Urothelium cell line (cell line): ENCODE measurements around the gene SSNA1.
"Not testable (repeated sequence)": the region's sequence is repeated elsewhere in the genome, so short reads cannot be mapped to it uniquely, and the experiment has no call there.

Experiments
- DNase-seq: peaks from one replicate; pipeline ENCODE4 v3.0.0; 2011; ENCODE audit warnings: low spot score, mixed read lengths
- FAIRE-seq: peaks from 2 replicates; lab custom pipeline; 2011; peaks lifted over from hg19 to GRCh38; lab: Jason Lieb, UNC

SSNA1 gene

DNA sequence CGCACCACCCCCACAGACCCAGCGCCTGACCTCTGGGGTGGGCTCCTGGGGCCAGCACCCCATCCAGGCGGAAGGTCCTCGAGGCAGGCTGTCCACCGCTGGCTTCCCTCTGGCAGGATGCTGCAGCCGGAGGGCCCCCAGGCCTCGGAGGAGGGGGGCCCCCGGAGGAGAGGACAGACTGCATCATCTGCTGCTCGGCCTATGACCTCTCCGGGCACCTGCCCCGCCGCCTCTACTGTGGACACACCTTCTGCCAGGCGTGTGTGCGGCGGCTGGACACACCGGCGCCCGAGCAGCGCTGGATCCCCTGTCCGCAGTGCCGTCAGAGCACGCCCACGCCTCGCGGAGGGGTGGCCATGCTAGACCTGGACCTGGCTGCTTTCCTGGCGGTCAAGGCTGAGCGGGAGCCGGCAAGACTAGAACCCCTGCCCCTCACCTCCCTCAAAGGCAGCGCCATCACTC is 40.1 kb downstream of the SSNA1 start:
- DNase-seq: no peak

DNA sequence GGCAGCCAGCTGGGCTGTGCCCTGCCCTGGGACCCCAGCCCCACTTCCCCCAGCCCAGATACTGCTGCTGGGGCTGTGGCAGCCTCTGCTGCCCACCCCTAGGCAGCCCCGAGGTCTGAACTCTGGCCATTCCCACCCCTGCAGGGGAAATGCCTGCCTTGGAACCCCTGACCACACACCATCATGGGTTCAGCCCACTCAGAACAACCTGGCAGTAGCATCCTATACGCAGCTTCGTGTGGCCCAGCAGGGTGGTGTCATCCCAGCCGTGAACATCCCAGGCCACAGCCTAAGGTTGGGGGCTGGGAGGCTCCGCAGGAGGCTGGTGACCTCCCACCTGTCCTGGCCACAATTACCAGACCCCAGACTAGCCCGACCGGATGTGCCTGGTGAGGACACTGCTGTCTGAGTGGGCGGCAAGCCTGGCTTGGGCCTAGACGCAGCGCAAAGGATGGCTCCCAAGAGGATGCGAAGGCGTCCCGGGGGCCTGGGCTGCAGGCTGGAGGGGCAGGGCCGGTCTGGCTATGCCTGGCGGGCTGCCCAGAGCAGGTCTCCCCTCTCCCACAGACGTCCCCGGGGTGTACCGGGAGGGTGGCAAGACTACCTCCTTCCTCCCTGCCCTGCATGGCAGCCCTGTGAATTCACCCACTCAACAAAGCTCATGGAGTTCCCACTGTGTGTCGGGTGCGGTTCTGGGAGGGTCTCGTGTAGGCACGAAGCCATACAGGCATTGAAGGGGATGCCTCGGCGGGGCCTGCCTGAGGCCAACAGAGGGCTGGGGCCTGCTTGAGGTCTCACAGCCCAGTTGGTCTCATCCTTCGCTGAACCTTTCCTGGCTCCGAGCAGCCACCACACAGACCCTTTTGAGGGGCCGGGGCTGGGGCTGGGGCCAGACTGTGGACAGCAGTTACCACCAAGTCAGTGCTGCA is 40.8 kb downstream of the SSNA1 start:
- FAIRE-seq: no peak
- no peak for DNase-seq

More for the DNA sequence above, 40.1 kb downstream of the SSNA1 start:
- no peak for FAIRE-seq

DNA sequence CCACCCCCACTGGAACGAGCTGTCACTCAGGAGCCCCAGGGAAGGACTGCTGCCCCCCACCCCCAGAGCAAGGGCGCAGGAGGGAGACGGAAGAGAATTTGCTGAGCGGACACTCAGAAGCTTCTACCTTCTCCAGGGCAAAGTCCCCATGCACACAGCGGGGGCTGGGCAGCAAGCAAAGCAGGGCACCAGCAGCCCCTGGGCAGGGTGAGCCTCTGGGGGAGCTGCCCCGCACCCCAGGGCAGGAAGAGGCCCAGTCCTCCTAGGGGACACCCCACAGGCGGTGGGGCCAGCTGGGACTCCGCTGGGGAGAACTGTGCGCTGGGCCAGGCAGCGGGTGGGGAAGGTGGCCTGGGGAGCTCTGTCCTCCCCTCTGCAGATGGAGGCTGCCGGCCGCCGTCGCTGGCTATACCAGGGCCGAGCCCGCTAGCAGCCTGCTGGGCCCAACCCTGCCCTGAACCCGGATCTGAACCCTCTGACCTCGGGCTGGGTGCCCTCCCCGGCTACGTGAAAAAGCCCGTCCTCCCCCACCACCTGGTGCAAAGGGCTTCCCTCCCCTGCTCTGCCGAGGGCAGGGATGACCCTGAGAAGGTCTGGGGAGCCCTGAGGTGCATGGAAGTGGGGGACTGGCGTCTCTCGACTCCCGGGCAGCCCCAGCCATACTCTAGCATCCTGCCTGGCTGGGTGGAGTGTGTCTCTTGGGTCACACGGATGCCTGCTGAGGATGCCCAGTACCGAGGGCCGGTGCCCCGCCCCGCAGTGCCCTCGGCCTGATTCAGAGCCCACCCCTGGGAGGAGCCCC is 41.6 kb downstream of the SSNA1 start:
- DNase-seq (no peak), FAIRE-seq (no peak)

DNA sequence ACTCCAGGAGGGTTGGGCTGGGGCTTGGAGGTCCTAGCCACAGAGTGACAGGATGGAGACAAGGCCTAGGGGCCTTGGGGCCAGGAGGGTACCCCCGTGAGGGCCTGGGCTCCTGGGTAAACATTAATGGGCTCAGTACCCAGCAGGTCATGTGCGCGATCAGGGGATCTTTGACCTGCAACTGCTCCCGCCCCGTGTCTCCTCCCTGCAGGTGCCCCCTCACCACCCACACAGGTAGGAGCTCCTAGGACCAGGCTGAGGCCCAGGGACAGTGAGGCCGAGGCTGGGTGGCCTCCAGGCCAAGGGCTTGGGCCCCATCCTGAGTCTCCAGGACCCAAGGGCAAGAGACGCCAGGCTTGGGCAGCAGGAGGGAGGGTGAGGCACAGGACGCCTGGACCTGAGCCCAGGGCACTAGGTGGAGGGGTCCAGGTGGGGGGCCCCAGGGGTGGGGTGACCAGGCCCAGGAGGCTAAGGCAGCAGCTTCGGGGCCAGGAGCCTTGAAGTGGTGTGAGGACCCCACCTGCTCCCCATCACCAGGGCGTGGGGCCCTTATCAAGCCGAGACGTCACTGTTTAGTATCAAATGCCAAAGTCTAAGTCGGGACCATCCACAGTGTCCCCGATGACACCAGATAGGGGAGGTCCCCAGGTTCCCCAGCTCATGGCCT is 42.4 kb downstream of the SSNA1 start, which contains the start of gene SLC34A3:
SLC34A3 (plus strand) TSS at position 197 of the 667 bp plus-strand sequence. CDS start 802 bp downstream, outside the sequence.
- FAIRE-seq: no peak
- DNase-seq: no peak

DNA sequence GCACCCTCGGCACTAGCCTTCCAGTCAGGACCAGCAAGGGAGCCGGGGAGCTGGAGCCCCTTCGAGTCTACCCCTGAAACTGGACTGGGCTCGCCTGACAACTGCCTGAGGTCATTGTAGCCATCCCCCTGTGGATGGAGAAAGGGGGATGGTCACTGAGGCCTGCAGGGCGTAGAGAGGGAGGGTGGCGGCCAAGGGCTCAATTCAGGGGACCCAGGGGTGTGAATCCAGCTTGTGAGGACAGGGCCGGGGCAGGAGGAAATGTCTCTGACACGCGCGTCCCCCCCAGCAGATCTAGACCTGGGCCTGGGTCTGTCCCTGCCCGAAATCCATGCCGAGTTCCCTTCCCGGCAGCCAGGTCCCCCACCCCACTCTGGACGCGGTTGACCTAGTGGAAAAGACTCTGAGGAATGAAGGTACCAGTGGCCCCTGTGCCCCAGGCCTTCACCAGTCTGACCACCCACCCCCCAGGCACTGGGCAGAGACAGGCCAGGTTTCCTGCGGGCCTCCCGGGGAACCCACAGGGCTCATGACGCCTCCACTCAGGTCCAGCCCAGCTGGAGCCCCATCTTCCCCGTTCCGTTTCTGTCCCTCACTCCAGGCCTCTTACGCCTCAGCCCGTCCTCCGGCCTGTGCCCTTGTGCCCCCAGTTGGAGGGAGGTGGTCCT is 43.0 kb downstream of the SSNA1 start:
- DNase-seq (no peak), FAIRE-seq (no peak)

DNA sequence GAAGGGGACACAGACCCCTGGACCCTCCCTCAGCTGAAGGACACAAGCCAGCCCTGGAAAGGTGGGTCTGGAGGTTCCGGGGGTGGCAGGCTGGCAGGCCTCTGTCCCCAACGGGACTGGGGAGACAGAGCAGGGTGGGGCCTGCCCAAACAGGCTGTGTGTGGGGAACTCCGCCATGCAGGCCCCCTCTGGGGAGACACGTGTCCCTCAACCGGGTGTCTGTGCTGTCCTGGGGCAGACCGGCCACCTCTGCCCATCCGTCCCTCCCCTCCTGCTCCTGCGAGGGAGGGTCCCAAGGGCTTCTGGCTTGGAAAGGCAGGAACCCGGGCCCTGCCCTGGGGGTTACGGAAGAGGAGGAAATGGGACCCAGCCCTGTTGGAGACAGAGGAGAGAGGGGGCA is 43.6 kb downstream of the SSNA1 start:
- no peak for FAIRE-seq
- no peak for DNase-seq

DNA sequence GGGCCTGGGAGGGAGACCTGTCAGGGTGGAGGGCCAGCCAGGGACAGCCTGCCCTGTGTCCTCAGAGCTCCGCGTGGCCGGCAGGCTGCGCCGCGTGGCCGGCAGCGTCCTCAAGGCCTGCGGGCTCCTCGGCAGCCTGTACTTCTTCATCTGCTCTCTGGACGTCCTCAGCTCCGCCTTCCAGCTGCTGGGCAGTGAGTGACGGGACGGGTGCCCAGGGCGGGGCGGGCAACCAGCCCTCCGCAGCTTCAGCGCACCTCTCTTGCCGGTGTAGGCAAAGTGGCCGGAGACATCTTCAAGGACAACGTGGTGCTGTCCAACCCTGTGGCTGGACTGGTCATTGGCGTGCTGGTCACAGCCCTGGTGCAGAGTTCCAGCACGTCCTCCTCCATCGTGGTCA is 44.0 kb downstream of the SSNA1 start:
- DNase-seq: no peak
- FAIRE-seq: no peak

DNA sequence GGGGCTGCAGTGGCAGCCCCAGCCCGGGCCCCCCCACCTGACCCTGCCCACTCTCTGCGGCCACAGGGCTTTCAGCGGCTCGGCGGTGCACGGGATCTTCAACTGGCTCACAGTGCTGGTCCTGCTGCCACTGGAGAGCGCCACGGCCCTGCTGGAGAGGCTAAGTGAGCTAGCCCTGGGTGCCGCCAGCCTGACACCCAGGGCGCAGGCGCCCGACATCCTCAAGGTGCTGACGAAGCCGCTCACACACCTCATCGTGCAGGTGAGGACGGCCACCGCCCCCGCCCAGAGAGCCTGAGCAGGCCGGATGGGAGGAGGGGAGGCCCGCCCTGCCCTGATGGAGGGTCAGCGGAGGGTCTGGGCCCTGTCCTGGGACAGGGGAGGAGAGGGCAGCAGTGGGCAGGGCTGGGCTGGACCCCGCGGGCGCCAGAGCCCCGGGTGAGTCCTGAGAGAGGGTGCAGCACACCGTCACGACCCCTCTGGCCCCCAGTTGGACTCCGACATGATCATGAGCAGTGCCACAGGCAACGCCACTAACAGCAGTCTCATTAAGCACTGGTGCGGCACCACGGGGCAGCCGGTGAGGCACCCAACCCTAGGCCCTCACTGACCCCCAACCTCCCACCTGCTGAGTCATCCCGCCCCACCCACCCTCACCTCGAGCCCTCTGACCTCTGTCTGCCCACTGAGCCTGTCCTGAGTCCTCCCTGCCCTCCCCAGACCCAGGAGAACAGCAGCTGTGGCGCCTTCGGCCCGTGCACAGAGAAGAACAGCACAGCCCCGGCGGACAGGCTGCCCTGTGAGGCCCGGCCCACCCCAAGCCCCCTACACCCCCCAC is 44.9 kb downstream of the SSNA1 start:
- DNase-seq (no peak), FAIRE-seq (no peak)

DNA sequence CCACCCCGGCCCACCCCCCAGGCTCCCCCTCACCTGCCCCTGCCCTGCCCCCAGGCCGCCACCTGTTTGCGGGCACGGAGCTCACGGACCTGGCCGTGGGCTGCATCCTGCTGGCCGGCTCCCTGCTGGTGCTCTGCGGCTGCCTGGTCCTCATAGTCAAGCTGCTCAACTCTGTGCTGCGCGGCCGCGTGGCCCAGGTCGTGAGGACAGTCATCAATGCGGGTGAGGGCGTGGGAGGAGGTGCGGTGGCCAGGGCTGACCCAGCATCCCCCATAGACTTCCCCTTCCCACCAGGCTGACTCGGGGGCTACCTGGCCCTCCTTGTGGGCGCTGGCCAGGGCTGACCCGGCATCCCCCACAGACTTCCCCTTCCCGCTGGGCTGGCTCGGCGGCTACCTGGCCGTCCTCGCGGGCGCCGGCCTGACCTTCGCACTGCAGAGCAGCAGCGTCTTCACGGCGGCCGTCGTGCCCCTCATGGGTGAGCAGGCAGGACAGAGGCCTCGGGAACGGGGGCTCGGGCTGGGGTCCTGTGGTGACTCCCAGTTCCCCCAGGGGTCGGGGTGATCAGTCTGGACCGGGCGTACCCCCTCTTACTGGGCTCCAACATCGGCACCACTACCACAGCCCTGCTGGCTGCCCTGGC is 45.7 kb downstream of the SSNA1 start:
- no peak for DNase-seq
- no peak for FAIRE-seq

DNA sequence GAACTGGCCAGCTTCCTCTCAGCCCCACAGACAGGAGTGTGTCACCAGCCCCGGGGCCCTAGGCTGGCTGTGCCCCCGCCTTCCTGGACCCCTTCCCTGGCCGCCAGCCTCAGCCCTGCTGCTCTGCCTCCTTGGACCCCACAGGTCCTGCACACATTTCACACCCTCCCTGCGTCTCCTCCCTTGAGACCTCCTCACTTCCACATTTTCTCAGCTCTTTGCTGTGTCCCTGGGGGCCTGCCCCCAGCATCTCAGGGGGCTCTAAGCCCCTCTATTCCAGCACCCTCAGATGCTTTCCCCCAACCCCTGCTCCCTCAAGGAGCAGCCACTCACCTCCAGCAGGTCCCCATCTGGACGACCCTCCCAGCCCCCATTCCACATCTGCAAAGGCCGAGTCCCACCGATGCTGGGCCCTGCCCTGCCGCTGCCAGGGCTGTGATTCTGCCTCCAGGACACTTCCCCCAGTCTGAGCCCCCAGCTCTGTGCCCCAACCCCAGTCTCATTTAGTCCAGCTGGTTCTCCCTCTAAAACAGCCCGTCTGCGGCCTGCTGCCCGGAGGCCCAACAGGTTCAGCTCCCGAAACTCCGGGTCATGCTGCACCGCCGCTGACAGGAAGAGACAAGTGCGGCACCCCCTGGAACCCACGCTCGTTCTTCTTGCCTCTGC is 46.4 kb downstream of the SSNA1 start:
- DNase-seq (no peak), FAIRE-seq (no peak)

DNA sequence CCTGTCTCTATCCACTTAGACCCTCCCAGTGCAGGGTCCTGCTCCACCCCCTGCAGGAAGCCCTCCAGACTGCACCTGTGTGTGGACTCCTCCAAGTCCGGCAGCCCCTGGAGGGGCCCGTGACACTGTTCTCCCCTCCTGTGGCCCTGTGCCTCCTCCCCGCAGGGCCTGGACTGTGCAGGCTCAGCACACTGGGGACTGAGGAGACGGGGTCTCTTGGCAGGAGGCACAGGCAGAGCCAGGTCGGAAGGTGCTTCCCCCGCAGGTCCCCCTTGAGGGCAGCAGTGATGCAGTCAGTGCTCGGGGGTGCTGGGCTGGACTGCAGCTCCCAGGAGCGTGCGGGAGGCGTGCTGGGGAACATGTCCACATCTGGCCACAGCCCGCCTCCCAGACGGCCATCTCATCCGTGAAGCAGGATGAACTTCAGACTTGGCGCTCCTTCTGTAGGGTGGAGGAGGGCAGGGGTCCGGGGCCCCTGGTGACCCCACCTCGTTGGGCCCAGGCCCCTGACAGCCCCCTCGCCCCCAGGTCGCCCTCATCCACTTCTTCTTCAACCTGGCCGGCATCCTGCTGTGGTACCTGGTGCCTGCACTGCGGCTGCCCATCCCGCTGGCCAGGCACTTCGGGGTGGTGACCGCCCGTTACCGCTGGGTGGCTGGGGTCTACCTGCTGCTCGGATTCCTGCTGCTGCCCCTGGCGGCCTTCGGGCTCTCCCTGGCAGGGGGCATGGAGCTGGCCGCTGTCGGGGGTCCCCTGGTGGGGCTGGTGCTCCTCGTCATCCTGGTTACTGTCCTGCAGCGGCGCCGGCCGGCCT is 47.2 kb downstream of the SSNA1 start:
- FAIRE-seq: no peak
- DNase-seq: no peak

DNA sequence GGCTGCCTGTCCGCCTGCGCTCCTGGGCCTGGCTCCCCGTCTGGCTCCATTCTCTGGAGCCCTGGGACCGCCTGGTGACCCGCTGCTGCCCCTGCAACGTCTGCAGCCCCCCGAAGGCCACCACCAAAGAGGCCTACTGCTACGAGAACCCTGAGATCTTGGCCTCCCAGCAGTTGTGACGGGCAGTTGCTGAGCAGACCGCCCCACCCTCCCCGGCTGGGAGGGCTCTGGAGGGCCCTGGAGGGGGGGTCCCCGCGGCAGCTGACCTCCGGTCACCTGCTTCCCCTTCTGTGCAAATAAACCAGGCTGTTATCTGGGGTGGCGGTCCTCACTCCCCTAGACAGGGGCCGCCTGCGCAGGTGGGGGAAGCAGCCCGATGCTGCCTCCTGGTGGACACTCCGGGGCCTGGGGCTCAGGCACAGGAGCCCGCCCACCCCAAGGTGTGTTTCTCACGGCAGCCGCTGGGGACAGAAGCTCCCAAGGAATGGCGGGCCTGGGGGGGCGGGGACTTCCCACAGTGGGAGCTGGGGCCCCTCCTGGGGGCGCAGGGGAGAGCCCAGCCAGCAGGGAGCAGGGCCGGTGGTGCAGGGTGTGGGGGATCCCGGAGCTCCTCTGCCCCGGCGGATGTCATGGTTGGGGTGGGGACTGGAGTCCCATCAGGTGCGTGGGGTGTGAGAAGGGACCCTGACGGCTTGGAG is 47.9 kb downstream of the SSNA1 start:
- FAIRE-seq: peak; percentile 32
- DNase-seq: peak; percentile 91

DNA sequence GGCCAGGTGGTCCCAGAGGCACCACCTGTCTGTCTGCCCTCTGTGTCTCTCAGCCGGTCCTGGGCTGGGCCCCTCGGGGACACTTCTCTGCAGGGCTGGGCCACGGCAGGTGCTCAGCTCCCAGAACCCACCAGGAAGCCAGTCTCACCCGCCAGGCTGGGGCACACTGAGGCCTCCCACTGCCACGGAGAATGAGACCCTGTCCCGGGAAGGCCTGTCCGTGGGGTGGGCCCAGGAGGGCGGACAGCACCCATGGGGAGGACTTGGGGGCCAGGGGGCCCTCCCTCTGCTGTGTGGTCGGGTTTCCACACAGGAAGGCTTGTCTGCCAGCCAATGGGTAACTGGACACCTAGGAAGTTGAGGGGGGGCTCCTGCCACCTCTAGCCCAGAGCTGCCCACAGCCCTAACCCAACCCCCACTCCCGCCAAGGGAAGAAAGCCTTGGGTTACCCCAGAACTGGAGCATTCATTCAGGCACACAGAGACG is 48.5 kb downstream of the SSNA1 start:
- no peak for FAIRE-seq
- DNase-seq: no peak

DNA sequence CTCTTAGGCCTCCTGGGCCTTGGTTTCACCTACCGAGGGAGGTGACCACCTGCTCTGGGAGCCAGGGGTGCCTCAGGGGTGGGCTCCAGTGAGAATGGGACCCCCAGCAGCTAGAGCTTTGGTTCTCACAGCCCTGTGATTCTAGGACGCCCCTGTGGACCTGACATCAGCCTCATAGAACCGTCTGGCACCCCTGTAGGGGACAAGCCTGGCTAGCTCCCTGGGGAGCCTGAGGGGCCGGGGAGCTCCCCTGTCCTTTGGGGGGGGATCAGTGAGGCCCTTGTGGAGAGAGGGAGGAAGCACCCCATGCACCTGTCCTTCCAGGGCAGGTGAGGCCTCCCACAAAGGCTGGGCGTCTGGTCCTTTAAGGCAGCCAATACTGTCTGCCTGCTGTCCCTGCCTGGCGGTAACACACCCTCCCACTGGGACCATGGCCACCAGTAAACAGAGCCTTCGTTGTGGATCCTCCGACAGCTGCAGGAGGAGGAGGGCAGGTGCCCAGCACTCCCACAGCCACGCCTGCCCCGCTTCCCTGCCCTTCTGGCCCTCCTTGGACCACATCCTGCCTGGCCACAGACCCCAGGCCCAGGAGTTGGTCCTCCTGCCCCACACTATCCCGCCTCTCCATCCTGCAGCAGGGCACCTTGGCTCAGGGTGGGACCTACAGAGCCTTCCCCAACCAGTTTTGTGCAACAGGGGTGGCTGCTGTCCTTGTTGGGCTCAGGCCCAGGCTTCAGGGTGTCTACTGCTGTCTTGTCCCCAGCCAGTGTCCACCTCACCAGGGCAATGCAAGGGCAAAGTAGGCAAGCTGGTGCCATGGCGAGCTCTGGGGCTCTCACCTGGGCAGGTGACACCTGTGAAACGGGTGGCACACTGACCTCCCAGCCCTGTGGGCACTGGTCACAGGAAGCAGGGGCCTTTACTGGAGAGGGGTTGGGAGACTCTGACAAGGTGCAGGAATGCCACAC is 49.6 kb downstream of the SSNA1 start:
- FAIRE-seq (no peak), DNase-seq (no peak)

DNA sequence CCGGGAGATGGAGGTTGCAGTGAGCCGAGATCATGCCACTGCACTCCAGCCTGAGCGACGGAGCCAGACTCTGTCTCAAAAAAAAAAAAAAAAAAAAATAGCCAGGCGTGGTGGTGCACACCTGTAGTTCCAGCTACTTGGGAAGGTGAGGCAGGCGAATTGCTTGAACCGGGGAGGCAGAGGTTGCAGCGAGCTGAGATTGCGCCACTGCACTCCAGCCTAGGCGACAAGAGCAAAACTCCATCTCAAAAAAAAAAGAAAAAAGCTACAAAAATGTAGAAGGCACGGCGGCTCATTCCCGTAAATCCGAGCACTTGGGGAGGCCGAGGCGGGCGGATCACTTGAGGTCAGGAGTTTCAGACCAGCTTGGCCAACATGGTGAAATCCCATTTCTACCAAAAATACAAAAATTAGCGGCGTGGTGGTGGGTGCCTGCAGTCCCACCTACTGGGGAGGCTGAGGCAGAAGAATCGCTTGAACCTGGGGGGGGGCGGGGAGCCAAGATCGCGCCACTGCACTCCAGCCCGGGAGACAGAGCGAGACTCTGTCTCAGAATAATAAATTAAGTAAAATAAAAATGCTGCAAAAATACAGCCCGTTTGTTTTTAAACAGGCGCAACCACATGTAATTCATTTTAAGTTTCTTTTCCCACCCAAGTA is 51.2 kb downstream of the SSNA1 start:
- DNase-seq, FAIRE-seq: not testable (repeated sequence)
